ENCODE results near the gene MANSC1. TPM values are rescaled to one million over a fixed set of nuclear protein-coding genes. Genes with fewer than 3 reads are reported as not detected.

The MANSC1 gene
- total and polyA plus RNA-seq, 9 of the 15 experiments (the other 6 are each of a cell fraction or from before 2014, with no cell fraction given) = 0.76 to 8.6 (median 3.1) TPM

DNA sequence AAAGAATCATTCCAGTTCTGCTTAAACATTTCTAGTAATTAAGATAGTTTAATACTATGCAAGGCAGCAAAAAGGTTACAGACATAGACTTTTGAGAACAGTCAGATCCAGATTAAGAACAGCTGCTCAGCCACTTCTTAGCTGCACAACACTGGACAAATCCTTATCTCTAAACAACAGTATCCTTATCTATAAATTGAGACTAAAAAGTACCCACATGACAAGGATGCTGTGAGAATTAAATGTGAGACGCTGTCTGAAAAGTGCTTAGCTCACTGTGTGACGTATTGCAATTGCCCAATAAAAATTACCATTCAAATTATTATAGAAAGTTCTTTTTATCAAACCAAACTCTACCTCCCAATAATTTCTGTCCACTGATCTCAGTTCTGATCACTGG lies 42.4 kb upstream of the MANSC1 start (continued):
- TF ChIP-seq AFF1 (IDR thresholded peaks at IDR 0.05; ENCODE audit: low read depth in 1 of 2, partially characterized antibody in 2 of 2) (no peak), ZFP36 (IDR thresholded peaks at IDR 0.05; ENCODE audit: low read depth, low read length, partially characterized antibody) (no peak), SNRNP70 (optimal IDR thresholded peaks at IDR 0.05; ENCODE audit: low read depth, low read length) (no peak), PCBP1 (IDR thresholded peaks at IDR 0.05; ENCODE audit: low read depth, low read length, poor library complexity, severe bottlenecking) (no peak), THAP12 (CRISPR knock-in tag; IDR thresholded peaks at IDR 0.05) (no peak), ELF1 (tag; IDR thresholded peaks at IDR 0.05) (no peak), HDAC1 (IDR thresholded peaks at IDR 0.05) (no peak), POLR2AphosphoS5 (IDR thresholded peaks at IDR 0.05; ENCODE audit: control insufficient read depth, insufficient read depth, low read depth, low read length) (no peak), RFX5 (IDR thresholded peaks at IDR 0.05; ENCODE audit: low read depth, low read length) (no peak), ZNF695 (CRISPR knock-in tag; IDR thresholded peaks at IDR 0.05) (no peak), HBP1 (CRISPR knock-in tag; IDR thresholded peaks at IDR 0.05) (no peak), PRMT5 (CRISPR knock-in tag; IDR thresholded peaks at IDR 0.05) (no peak), CEBPB (tag; IDR thresholded peaks at IDR 0.05) (peak; percentile 89), ZNF263 (CRISPR knock-in tag; IDR thresholded peaks at IDR 0.05; ENCODE audit: borderline replicate concordance) (no peak), ZNF140 (CRISPR knock-in tag; IDR thresholded peaks at IDR 0.05) (no peak), FOXP1 (CRISPR knock-in tag; IDR thresholded peaks at IDR 0.05) (no peak)
- TF ChIP-seq, protein P1, sequence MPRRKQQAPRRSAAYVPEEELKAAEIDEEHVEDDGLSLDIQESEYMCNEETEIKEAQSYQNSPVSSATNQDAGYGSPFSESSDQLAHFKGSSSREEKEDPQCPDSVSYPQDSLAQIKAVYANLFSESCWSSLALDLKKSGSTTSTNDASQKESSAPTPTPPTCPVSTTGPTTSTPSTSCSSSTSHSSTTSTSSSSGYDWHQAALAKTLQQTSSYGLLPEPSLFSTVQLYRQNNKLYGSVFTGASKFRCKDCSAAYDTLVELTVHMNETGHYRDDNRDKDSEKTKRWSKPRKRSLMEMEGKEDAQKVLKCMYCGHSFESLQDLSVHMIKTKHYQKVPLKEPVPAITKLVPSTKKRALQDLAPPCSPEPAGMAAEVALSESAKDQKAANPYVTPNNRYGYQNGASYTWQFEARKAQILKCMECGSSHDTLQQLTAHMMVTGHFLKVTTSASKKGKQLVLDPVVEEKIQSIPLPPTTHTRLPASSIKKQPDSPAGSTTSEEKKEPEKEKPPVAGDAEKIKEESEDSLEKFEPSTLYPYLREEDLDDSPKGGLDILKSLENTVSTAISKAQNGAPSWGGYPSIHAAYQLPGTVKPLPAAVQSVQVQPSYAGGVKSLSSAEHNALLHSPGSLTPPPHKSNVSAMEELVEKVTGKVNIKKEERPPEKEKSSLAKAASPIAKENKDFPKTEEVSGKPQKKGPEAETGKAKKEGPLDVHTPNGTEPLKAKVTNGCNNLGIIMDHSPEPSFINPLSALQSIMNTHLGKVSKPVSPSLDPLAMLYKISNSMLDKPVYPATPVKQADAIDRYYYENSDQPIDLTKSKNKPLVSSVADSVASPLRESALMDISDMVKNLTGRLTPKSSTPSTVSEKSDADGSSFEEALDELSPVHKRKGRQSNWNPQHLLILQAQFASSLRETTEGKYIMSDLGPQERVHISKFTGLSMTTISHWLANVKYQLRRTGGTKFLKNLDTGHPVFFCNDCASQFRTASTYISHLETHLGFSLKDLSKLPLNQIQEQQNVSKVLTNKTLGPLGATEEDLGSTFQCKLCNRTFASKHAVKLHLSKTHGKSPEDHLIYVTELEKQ (CRISPR knock-in tag; IDR thresholded peaks at IDR 0.05) = no peak

Measured in K562 (cell line).